ENCODE results near the gene SPRN. TPM values are rescaled to one million over a fixed set of nuclear protein-coding genes. Genes with fewer than 3 reads are reported as not detected.

The SPRN gene
- total and polyA plus RNA-seq, 2 of the 4 experiments (the other 2 are of a cell fraction) = 0.36 to 2.3 TPM

DNA sequence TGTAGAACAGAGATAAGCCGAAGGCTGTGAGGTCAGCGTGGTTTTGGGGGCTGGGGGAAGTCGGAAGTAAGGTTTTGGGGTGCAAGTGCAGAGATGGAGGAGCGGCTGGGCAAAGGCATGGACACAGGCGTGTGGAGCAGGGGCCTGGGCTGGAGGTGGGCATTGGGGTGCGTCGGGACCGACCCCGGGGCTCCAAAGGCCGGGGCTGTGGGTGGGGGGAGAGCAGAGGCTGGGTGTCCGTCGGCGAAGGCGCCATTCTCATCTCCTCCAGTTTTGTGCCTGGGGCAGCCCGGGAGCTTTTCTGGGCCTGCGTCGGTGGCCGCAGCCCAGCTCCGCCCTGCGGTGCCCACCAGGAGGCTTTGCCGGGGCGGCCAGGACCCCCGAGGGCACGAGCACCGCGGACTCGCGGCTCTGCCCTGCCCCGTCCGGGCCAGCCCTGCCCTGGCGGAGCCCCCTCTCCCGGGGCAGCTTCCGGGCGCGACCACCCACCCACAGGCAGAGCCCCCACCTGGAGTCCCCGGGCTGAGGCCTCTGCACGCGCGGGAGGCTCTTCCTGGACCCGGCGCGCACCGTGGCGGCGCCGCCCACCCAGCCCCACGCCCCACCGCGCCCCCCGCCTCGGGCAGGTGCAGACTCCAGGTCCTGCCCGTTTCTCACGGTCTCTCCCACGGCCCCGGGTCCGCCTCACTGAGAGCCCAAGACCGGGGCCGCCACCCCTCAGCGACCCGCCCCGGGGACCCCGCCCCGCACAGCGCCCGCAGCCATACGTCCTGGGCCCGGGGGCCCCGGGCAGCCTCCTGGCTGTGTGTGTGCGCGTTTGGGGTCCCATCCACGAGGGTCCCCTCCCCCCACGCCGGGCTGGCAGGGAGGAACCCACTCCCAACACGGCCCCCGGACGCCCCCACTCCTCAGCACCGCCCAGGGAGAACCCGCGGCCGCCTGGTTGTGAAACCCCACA is 21.6 kb upstream of the SPRN start:
- Histone ChIP-seq H3K23ac (ENCODE audit: low read depth, low read length) (no peak overlapping the region), H3K27ac (ENCODE audit: insufficient read depth, low read length) (no peak overlapping the region), H3K4me2 (ENCODE audit: low read depth, low read length) (no peak overlapping the region), H4K5ac (ENCODE audit: low read depth, low read length) (no peak overlapping the region), H4K91ac (ENCODE audit: insufficient read depth, low read depth, low read length) (no peak overlapping the region), H2AFZ (replicated peaks; ENCODE audit: low read length, poor library complexity) (no peak overlapping the region), H3K27me3 (ENCODE audit: control insufficient read depth, insufficient read depth, low read length) (no peaks in the 10 kb centered on the region), H3K9me1 (ENCODE audit: insufficient read depth, low read length) (no peaks in the 10 kb centered on the region), H3K4me3 (ENCODE audit: insufficient read depth, low read depth, low read length) (no peak overlapping the region), H2BK15ac (ENCODE audit: low read depth, low read length) (no peak overlapping the region), H2AK5ac (ENCODE audit: low read depth, low read length) (no peak overlapping the region), H2BK5ac (ENCODE audit: low read depth, low read length, poor library complexity, severe bottlenecking) (no peak overlapping the region), H3K56ac (ENCODE audit: extremely low read depth, insufficient read depth, low read length) (no peak overlapping the region), H3K18ac (ENCODE audit: low read depth, low read length) (no peak overlapping the region), H2BK120ac (ENCODE audit: low read depth, low read length) (no peak overlapping the region), H2AK9ac (replicated peaks; ENCODE audit: low read depth, low read length, poor library complexity) (no peak overlapping the region), H2BK20ac (ENCODE audit: low read depth, low read length) (no peak overlapping the region), H3K9ac (ENCODE audit: low read depth, low read length) (no peak overlapping the region), H3K4me1 (ENCODE audit: control insufficient read depth, insufficient read depth, low read length) (no peaks in the 10 kb centered on the region), H3K4ac (ENCODE audit: low read depth, low read length) (no peak overlapping the region), H3K79me1 (ENCODE audit: low read depth in 1 of 2, low read length in 2 of 2) (no peaks in the 10 kb centered on the region), H3K9me3 (ENCODE audit: control insufficient read depth, insufficient read depth, low read length) (peaks cover 15% of the 10 kb centered on the region), H3K36me3 (ENCODE audit: control insufficient read depth, insufficient read depth, low read length) (no peaks in the 10 kb centered on the region), H3K14ac (replicated peaks; ENCODE audit: low read depth, low read length) (no peak overlapping the region), H4K8ac (ENCODE audit: low read depth in 2 of 2, low read length in 2 of 2) (no peak overlapping the region), H4K20me1 (ENCODE audit: insufficient read depth, low read length) (no peaks in the 10 kb centered on the region)
- no TSS peak for BruUV-seq (replicated peaks)
- intact Hi-C loops (cut with micrococcal nuclease) = no loop called here
- in situ Hi-C loops (cut with MboI; ENCODE audit: low sequenced_read_pairs) = no loop called here
- ChIA-PET POLR2A (ENCODE audit: unreplicated experiment) (no interaction called here), CTCF (no interaction called here)
- 49% methylated on average over 18 of the region's 80 CpGs; no CpG with 5 or more reads in 1 of the 2 experiments for WGBS, 2 experiments (ENCODE audit: extremely low coverage in 2 of 2, insufficient read length in 1 of 2)
- ATAC-seq (ENCODE audit: low read depth) (no peak), DNase-seq (no peak)
- TF ChIP-seq RAD21 (IDR thresholded peaks at IDR 0.05; ENCODE audit: low read length) = no peak
- dilution Hi-C loops (cut with HindIII; ENCODE audit: low sequenced_read_pairs, unreplicated experiment) = no loop called here

All from IMR-90 (cell line).